ENCODE data around the gene VENTX.

Gene VENTX, protein sequence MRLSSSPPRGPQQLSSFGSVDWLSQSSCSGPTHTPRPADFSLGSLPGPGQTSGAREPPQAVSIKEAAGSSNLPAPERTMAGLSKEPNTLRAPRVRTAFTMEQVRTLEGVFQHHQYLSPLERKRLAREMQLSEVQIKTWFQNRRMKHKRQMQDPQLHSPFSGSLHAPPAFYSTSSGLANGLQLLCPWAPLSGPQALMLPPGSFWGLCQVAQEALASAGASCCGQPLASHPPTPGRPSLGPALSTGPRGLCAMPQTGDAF

GRCh38 chr10:133237588-133238465 lies at the start of gene VENTX:
TSS of gene VENTX (plus strand) at chr10:133237855. CDS start at chr10:133237915, 60 bp downstream.
- no peak for DNase-seq

- no peak for DNase-seq
Measured at GRCh38 chr10:133187906-133188681, 49.6 kb upstream of the VENTX start.

DNA sequence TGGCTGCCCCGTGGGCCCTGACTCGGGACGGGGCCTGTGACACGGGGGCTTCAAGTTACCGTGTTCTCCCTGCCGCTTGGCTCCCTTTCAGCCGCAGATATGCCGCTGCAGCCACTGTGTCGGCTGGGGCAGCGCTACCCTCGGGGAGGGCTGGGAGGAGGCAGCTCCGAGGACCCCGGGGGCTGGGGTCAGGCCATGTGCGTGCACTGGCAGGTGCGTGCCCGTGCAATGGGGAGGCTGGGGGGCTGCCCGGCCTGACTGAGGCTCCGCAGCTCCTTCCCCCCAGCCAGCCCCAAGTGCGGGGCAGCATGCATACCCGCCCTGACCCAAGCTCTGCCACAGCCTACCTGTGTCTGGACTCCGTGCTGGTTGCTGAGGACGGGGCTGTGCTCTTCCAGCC lies 48.4 kb upstream of the VENTX start:
- no peak for DNase-seq

DNA sequence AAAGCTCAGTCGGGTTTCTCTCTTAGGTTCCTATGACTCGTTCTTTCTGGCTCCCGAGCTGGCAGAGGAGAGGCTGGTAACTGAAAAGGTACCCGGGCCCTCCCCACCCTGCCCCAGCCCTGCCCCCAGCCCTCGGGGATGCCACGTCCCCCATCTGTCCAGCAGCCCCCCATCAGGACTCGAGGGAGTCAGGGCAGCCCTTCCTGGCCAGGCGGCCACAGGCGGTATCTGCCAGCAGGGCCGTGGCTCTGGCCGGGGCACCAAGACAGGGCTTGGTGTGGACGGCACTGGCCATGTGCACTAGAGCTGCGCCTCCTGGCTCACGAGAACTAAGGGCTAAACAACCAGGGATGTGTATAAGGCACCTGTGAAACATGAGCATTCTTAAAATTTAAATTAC lies 47.9 kb upstream of the VENTX start:
- no peak for DNase-seq

DNA sequence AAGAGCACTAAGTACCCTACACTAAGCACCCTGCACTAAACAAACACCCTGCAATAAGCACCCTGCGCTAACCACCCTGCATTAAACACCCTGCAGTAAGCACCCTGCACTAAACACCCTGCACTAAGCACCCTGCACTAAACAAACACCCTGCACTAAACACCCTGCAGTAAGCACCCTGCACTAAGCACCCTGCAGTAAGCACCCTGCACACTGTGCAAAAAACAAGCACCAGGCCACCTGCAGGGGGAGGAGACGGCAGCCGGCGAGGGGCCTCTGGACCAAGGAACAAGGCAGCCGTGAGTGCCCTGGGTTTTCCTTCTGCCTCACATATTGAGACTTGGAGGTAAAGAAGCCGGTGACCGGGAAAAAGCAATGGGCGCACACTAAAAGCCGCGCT lies 47.4 kb upstream of the VENTX start:
- no peak for DNase-seq

DNA sequence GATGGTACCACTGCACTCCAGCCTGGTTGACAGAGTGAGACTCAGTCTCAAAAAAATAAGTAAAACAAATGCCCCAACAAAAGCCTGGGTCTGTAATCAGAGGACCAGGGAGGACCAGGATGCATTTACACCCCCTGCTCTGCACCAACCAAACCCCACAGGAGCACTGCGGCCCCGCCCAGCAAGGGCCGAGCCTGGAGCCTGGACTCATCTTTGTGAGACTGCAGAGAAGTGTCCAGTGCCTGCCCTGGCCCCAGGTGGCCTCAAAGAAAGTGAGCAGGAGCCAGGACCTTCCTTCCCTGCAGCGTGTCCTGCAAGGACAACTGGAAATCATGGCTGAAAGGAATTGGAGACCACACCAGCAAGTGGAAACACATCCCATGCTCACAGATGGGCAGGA lies 46.0 kb upstream of the VENTX start:
- no peak for DNase-seq

DNA sequence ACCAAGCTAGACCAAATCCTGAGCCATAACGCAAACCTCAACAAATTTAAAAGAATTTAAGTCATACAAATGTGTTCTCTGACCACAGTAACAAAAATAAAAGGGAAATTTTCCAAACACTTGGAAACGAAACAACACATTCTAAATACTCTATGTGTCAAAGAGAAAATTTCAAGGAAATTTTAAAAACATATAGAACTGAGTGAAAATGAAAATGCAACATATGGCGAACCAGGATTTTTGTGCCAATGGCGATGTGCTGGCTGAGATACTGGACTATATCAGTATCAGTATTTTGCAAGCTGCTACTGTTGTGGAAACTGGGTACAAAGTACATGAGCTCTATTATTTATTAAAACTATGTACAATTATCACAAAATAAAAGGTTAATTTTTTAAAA lies 43.5 kb upstream of the VENTX start:
- DNase-seq: no peak

- no peak for DNase-seq
Measured at GRCh38 chr10:133195096-133195495, 42.6 kb upstream of the VENTX start.

DNA sequence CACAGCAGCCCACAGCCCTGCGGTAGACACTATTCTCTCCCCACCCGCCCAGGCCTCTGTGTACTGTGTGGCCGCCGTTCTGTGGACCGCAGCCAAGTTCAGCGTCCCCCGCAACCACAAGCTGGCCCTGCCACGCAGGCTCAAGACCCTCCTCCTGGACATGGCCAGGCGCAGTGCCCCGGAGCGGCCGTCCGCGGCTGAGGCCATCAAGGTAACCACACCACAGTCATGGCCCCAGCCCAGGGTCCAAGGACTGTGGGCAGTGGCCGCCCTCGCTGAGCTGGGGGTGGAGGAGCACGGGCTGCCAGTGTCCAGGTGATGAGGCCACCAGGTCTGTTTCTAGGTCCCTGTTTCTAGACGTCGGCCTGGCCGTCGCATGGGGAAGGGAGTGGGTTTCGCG lies 42.0 kb upstream of the VENTX start:
- no peak for DNase-seq

DNA sequence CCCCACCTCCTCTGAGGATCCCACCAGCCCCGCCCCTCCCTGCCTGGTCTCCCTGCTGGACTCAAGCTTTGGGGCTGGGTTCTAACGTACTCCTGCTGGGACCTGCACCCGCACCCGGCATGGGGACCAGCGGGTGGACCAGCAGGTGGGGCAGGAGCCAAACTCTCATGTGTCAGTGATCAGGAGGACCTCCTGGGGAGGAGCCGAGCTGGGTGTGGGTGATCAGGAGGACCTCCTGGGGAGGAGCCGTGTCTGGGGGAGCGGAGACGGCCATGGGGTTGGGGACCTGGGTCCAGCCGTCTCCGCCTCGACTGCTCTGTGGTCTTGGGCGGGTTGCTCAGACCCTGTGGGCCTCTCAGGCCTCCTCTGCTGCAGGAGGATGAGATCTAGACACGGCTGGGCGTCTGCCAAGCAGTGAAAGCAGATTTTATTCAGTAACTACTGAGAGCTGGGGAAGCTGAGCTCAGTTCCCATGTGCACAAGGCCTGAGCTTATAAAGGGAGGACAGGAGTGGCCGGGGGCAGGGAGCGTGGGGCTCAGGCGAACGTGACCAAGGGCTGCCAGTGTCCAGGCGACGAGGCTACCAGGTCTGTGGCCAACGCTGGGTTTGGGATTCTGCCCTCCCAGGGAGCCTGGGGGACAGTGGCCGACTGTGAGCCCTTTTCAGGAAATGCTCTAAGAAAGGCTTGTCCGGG lies 41.3 kb upstream of the VENTX start:
- no peak for DNase-seq

GRCh38 chr10:133196936-133197758 lies 40.5 kb upstream of the VENTX start:
- DNase-seq: no peak

GRCh38 chr10:133197786-133198185 lies 39.9 kb upstream of the VENTX start:
- no peak for DNase-seq

DNA sequence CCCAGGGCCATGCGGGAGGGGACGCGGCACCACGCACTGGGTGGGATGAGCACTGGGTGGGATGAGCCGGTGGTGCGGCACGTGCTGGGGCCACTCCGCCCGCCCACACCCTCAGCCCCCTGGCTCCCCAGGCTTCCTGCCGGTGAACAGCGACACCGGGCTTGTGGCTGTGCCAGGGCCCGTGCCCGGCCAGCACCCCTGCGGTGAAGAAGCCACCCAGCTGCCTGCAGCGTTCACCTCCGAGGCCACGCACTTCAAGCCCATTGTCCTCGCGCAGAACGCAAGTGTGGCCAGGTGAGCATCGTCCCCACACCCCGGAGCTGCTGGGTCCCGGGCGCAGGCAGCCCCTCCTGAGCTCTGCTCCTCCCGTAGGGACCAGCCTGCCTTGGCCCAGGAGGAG lies 39.4 kb upstream of the VENTX start:
- DNase-seq: no peak

- DNase-seq: no peak
Measured at GRCh38 chr10:133198621-133199487, 38.8 kb upstream of the VENTX start.

DNA sequence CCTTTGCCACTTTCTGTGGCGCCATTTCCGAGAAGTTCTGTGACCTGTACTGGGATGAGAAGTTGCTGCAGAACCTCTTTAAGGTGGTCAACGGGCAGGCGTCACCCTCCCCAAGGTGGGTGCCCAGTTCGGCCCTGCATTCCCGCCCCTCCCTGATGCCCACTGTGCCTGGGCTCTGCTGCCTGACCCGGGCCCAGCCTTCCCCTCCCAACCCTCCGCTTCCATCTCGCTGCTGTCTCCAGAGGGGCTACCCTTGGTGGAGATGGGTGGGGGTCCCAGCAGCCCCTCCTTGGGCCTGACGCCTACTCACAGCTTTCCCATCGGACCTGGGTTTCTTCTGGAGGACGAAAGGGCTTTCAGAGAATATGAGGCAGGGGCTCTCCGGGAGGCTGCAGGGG lies 38.2 kb upstream of the VENTX start:
- no peak for DNase-seq

DNA sequence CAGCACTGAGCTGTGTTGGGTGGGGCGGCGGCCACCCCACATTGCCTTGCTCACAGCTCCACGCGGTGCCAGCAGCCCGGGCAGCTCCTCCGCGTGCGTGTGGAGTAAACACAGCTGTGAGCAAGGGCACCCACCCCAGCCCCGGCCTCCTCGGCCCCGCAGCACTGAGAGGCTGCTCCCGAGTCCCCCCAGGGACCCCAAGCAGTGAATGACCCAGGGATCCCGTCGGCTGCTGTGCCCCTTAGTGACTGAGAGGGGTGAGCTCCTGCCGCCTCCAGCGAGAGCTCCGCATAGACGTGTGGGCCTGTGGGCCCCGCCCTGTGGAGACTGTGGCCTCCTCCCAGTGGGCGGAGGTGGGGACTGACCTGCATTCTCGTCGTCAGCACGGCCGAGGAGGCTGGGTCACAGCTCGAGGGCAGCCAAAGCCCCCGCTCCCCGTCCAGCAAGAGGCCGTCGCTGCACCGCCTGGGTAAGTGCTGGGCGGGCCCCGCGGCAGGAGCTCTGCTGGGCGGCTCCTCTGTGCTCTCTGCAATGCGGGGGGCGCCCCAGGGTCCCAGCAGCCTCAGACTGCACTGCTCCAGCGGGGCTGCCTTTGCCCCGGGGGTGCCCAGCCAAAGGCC lies 37.6 kb upstream of the VENTX start:
- DNase-seq: no peak

DNA sequence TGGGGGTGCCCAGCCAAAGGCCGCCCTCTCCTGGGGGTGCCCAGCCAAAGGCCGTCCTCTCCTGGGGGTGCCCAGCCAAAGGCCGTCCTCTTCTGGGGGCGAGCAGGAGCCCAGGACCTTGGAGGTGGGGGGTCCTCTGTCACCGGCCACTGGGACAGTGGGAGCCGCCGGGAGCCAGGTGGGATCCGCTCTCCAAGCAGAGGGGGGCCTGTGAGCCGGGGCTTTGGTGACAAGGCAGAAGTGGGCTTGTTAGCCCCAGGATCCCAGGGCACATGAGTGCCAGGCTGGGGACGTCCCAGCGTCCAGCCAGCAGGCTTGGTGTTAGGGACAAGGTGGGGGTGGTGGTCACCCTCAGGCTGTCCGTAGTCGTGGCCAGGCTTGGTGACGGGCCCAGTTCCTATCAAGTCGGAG lies 37.0 kb upstream of the VENTX start:
- no peak for DNase-seq

GRCh38 chr10:133201151-133201947 lies 36.3 kb upstream of the VENTX start:
- DNase-seq: no peak

DNA sequence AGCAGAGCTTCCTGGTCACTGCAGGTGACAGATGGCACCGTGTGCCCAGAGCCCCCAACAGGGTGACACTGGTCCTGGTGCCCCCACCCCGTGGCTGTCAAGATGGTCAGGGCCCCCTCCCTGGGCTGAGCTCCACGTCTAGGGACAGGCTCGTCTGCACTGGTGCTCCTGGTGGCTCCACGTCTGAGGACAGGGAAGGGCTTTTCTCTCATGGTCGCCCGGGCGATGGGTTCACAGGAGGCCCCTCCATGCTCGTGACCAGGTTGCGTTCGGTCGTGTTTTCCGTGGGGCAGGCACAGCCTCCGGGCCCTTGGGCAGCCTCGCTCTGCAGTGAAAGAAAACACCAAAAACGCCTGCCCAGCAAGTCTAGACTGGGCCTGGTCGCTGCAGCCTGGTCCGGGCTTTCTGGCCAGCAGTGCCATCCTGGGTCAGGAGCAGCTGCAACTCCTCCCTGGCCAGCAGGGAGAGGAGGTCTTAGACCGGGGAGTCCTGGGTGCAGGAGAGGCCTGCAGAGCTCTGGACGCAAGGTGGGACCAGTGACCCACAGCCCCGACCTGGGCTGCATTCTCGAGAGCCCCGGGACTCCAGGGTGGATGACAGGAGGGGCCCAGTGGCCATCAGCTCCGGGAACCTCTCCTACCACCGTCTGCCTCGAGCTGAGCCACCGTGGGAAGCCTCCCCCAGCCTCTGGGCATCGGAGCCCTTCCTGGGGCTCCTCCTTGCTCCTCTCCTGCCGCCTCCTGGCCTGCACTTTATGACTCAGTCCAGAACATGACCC lies 35.5 kb upstream of the VENTX start:
- no peak for DNase-seq
